K562 (cell line): ENCODE data around the gene BCORL1. TPM values are rescaled to one million over a fixed set of nuclear protein-coding genes. Genes with fewer than 3 reads are reported as not detected.
A peak's percentile ranks its signal among the peaks of the same experiment; 100 is the strongest.

Experiments
- ATAC-seq: fragments of 200-7000 bp; cut with Tn5 transposase; 3 replicates; pipeline ENCODE4 v1.9.1; 2020; ENCODE audit warnings: moderate library complexity
- BruUV-seq: library from RNA; stranded (reverse); fragments of 400-500 nt; replicated peaks from 2 replicates; lab custom pipeline; 2021; lab: Mats Ljungman, UMichigan
- CTCF ChIA-PET: fragments of 300-600 bp; formaldehyde crosslinking; extraction: SDS; loops from one replicate; lab custom pipeline; 2021; ENCODE audit warnings: low intra/inter-chr PET ratio; lab: Yijun Ruan, JAX
- POLR2A ChIA-PET: fragments of 300-600, 350-650 bp; sonication (Branson Sonifier 250); formaldehyde crosslinking; extraction: SDS; loops from one replicate; lab custom pipeline; 2021; ENCODE audit warnings: antibody characterized with exemption, inconsistent platforms; lab: Yijun Ruan, JAX
- DNase-seq, 4 experiments: peaks; one replicate each; pipeline versions ENCODE4 v3.0.0 to v3.0.0-alpha.2; 2011 to 2018; ENCODE audit warnings: low spot score in 3 of 4, mixed read lengths in 3 of 4; ENCODE audit errors: extremely low read depth in 1 of 4
- FAIRE-seq: peaks from 2 replicates; lab custom pipeline; 2011; peaks lifted over from hg19 to GRCh38; lab: Jason Lieb, UNC
- H2AFZ ChIP-seq: 2 replicates; pipeline ENCODE4 v1.6.0; 2011; ENCODE audit warnings: low read depth, low read length, control low read depth, inconsistent platforms
- H3K27ac ChIP-seq: fragments of 200-600 bp; 3 replicates; pipeline ENCODE4 v1.8.0; 2011; ENCODE audit warnings: low read depth, mild to moderate bottlenecking, control low read depth, inconsistent platforms, low read length, moderate library complexity, mixed read lengths; ENCODE audit errors: extremely low read depth
- H3K27me3 ChIP-seq, 2 experiments: fragments of 300-600 bp in 1 of 2; 2 replicates in 1 of 2; 3 replicates in 1 of 2; pipeline versions ENCODE4 v1.6.0 to v1.8.0; 2011; ENCODE audit warnings: inconsistent platforms in 2 of 2, low read length in 2 of 2, mild to moderate bottlenecking in 1 of 2, mixed read lengths in 1 of 2, moderate library complexity in 1 of 2; ENCODE audit not compliant: control insufficient read depth in 2 of 2, insufficient read depth in 2 of 2
- H3K36me3 ChIP-seq: fragments of 300-600 bp; 3 replicates; pipeline ENCODE4 v1.8.0; 2011; ENCODE audit warnings: mild to moderate bottlenecking, low read length, inconsistent platforms; ENCODE audit not compliant: control insufficient read depth, insufficient read depth
- H3K4me1 ChIP-seq, 2 experiments: fragments of 200-600 bp in 1 of 2; replicated peaks in 1 of 2; 2 replicates in 1 of 2; 3 replicates in 1 of 2; pipeline versions ENCODE4 v1.5.1 to v1.8.0; 2011; ENCODE audit warnings: inconsistent platforms in 2 of 2, low read length in 2 of 2, mild to moderate bottlenecking in 1 of 2, mixed read lengths in 1 of 2, moderate library complexity in 1 of 2; ENCODE audit not compliant: control insufficient read depth in 2 of 2, insufficient read depth in 2 of 2
- H3K4me2 ChIP-seq: 2 replicates; pipeline ENCODE4 v1.6.1; 2011; ENCODE audit warnings: low read length, control low read depth, inconsistent platforms, mixed read lengths; ENCODE audit not compliant: insufficient read depth
- H3K4me3 ChIP-seq: fragments of 200-600 bp; sonication (generic), shearing (Covaris generic); 2 replicates; pipeline ENCODE4 v1.5.1; 2016; ENCODE audit warnings: control low read depth, inconsistent platforms
- H3K79me2 ChIP-seq: fragments of 200-600 bp; 3 replicates; pipeline ENCODE4 v1.8.0; 2011; ENCODE audit warnings: low read length, inconsistent platforms; ENCODE audit not compliant: control insufficient read depth, insufficient read depth
- H3K9ac ChIP-seq, 2 experiments: 2 replicates each; pipeline versions ENCODE4 v1.6.0 to v1.6.1; 2011; ENCODE audit warnings: low read depth in 2 of 2, low read length in 2 of 2, control low read depth in 1 of 2, inconsistent platforms in 1 of 2, mild to moderate bottlenecking in 1 of 2, mixed read lengths in 1 of 2; ENCODE audit not compliant: insufficient read depth in 1 of 2
- H3K9me1 ChIP-seq: one replicate; pipeline ENCODE4 v1.6.0; 2011; ENCODE audit warnings: inconsistent platforms, mild to moderate bottlenecking, low read length, moderate library complexity; ENCODE audit not compliant: control insufficient read depth, insufficient read depth
- H3K9me3 ChIP-seq: replicated peaks from 2 replicates; pipeline ENCODE4 v1.5.1; 2011; ENCODE audit warnings: low read depth, low read length, inconsistent platforms; ENCODE audit not compliant: control insufficient read depth, insufficient read depth
- H4K20me1 ChIP-seq: replicated peaks from 2 replicates; pipeline ENCODE4 v1.6.1; 2011; ENCODE audit warnings: low read length, inconsistent platforms, mixed read lengths; ENCODE audit not compliant: control insufficient read depth, insufficient read depth
- GABPB2 ChIP-seq: fragments of 250-450 bp; sonication (Bioruptor Pico); conservative IDR thresholded peaks from 2 replicates; pipeline ENCODE4 v1.5.1; 2021; ENCODE audit warnings: mild to moderate bottlenecking
- KDM1A ChIP-seq, 2 experiments: fragments of 450-650 bp; IDR thresholded peaks; 2 replicates each; pipeline ENCODE4 v1.6.1; 2016; ENCODE audit warnings: mild to moderate bottlenecking in 2 of 2
- NFRKB ChIP-seq: fragments of 450-650 bp; IDR thresholded peaks from 2 replicates; pipeline ENCODE4 v1.6.1; 2016; ENCODE audit warnings: low read depth
- RHOXF2B ChIP-seq: fragments of 250-450 bp; sonication (Bioruptor Pico); conservative IDR thresholded peaks from 2 replicates; pipeline ENCODE4 v1.5.1; 2021
- TCF7 ChIP-seq: sonication (generic); IDR thresholded peaks from 2 replicates; pipeline ENCODE4 v1.6.1; 2016; ENCODE audit warnings: antibody characterized with exemption, borderline replicate concordance
- ZNF324 ChIP-seq: fragments of 250-450 bp; sonication (Bioruptor Pico); IDR thresholded peaks from 2 replicates; pipeline ENCODE4 v1.4.0; 2020; ENCODE audit warnings: mild to moderate bottlenecking
- ZNF76 ChIP-seq: fragments of 250-450 bp; sonication (Bioruptor Pico); IDR thresholded peaks from 2 replicates; pipeline ENCODE4 v1.4.0; 2020; ENCODE audit warnings: mild to moderate bottlenecking, moderate library complexity, borderline replicate concordance
- WGBS: fragments of 100-300 bp; shearing (Covaris generic); methylation state at CpG from one replicate; pipeline ENCODE4 v1.1.6; 2016; ENCODE audit warnings: low coverage, mixed read lengths; ENCODE audit not compliant: insufficient coverage; ENCODE audit errors: missing lambda C conversion rate; 5-methylcytosine and 5-hydroxymethylcytosine counted together
- in situ Hi-C: fragments of 300-500 bp; cut with MboI; formaldehyde crosslinking; loops from 4 replicates; pipeline ENCODE4 v1.15.0; 2018; ENCODE audit warnings: inconsistent platforms, mixed read lengths
- intact Hi-C: fragments of 100-400 bp; cut with micrococcal nuclease; formaldehyde crosslinking; loops from 2 replicates; pipeline ENCODE4 v1.14.2; 2022
- polyA plus RNA-seq, 8 experiments: library from polyadenylated mRNA; depleted of rRNA in 4 of 8; stranded (reverse) in 5 of 8; unstranded in 3 of 8; fragments of >200 nt; fragmentation: Nextera tagmentation in 2 of 8; fragmentation: Illumina TruSeq in 1 of 8; extraction: Ambion mirVana in 2 of 8; extraction: Trizol in 1 of 8; gene quantifications; 2 replicates each; pipeline versions ENCODE4 v1.2.1 to v1.2.3, GENCODE V29; 2011 to 2014; ENCODE audit warnings: inconsistent platforms in 1 of 8, missing spikeins in 1 of 8
- total RNA-seq, 7 experiments: library from RNA; depleted of rRNA in 6 of 7; stranded (reverse); fragments of >200 nt in 6 of 7; fragmentation: Illumina TruSeq in 2 of 7; extraction: Trizol in 2 of 7; gene quantifications; 2 replicates each; pipeline versions ENCODE4 v1.2.1 to v1.2.3, GENCODE V29; 2011 to 2021; ENCODE audit warnings: low replicate concordance in 1 of 7
- TF ChIP-seq, protein P1 (sequence below), 2 experiments: IDR thresholded peaks; 2 replicates each; pipeline ENCODE4 v1.6.1; 2011; ENCODE audit warnings: borderline replicate concordance in 1 of 2, control low read depth in 1 of 2, low read depth in 1 of 2, low read length in 1 of 2, mild to moderate bottlenecking in 1 of 2, mixed read lengths in 1 of 2, moderate library complexity in 1 of 2; ENCODE audit not compliant: insufficient read depth in 1 of 2, insufficient read length in 1 of 2, poor library complexity in 1 of 2, severe bottlenecking in 1 of 2; ENCODE audit errors: extremely low read depth in 1 of 2

BCORL1 gene
- total and polyA plus RNA-seq, 9 of the 15 experiments (the other 6 are each of a cell fraction or from before 2014, with no cell fraction given) = 0.48 to 29.6 (median 2.1) TPM

DNA sequence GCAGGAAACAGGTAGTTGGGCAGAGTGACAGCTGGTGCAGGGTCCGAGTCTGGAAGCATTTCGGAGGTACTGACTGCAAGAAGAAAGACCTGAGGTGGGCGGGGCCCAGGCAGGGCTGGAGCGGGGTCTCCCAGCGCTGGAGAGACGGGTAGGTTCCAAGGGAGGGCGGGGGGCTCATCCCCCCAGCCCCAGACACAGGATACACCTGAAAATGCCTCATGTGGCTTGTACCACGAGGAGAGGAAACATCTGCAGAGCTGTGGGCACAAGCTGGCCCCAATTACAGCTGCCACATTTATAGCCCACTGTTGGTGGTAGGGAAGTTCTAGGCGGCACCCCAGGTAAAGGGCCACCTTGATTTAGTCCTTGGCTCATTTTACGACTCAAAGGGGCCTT is 89.9 kb downstream of the BCORL1 start:
- ChIA-PET CTCF (interaction anchor here (0.6 kb wide), 1 partner anchor 422 kb away, joined by 4 read pairs; no protein-coding TSS in a partner anchor), POLR2A (interaction anchor here (0.6 to 1.5 kb wide), 7 partner anchors 12 to 475 kb away, joined by 3 to 6 read pairs (median 3); no protein-coding TSS in a partner anchor)
- FAIRE-seq (no peak), DNase-seq (no peak), ATAC-seq (no peak; the same call in 2 of the 3 replicates)
- Histone ChIP-seq H3K27me3 (no peaks in the 10 kb centered on the region), H3K4me3 (no peak overlapping the region), H4K20me1 (0 out of 2 replicates have a peak, but pooled peaks cover 8% of the 10 kb centered on the region), H3K9me1 (no peaks in the 10 kb centered on the region), H3K4me1 (peaks cover 15% of the 10 kb centered on the region in 2 experiments; a peak in 4 of 5 replicates), H2AFZ (no peak overlapping the region), H3K9me3 (no peaks in the 10 kb centered on the region), H3K79me2 (no peaks in the 10 kb centered on the region; the same call in 2 of the 3 replicates), H3K9ac (peak overlapping the region in 1 of 2 experiments; percentile 61; a peak in 1 of 4 replicates), H3K27ac (no peak overlapping the region), H3K4me2 (no peak overlapping the region), H3K36me3 (peaks cover 66% of the 10 kb centered on the region; the same call in 2 of the 3 replicates)
- intact Hi-C loops (no loop called here), in situ Hi-C loops (no loop called here)
- 97% methylated on average over 5 of the region's 10 CpGs for WGBS
- TF ChIP-seq ZNF324 (CRISPR knock-in tag) (no peak), TCF7 (no peak), KDM1A (IDR thresholded peaks at IDR 0.05) (0 out of 4 replicates have a peak, but pooled peaks of 1 of the 2 experiments have one; percentile 6), RHOXF2B (CRISPR knock-in tag) (no peak), ZNF76 (CRISPR knock-in tag) (no peak), GABPB2 (CRISPR knock-in tag) (no peak), NFRKB (no peak)
- TF ChIP-seq, protein P1, sequence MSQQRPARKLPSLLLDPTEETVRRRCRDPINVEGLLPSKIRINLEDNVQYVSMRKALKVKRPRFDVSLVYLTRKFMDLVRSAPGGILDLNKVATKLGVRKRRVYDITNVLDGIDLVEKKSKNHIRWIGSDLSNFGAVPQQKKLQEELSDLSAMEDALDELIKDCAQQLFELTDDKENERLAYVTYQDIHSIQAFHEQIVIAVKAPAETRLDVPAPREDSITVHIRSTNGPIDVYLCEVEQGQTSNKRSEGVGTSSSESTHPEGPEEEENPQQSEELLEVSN (IDR thresholded peaks at IDR 0.05; ENCODE audit: borderline replicate concordance in 1 of 2, extremely low read depth in 1 of 2, insufficient read depth in 1 of 2, insufficient read length in 1 of 2, low read depth in 1 of 2, low read length in 1 of 2, poor library complexity in 1 of 2, severe bottlenecking in 1 of 2) = no peak
- no TSS peak for BruUV-seq
